Neural cell (in vitro differentiated cells): ENCODE data around the gene TMIGD3. TPM values are rescaled to one million over a fixed set of nuclear protein-coding genes. Genes with fewer than 3 reads are reported as not detected.

Experiments
- H2AFZ ChIP-seq: fragments of 200-600, 300-800 bp; sonication (generic), shearing (Covaris generic); 2 replicates; pipeline ENCODE4 v1.6.0; 2014; ENCODE audit warnings: low read depth, mild to moderate bottlenecking, antibody characterized with exemption, low read length, moderate library complexity
- H3F3A ChIP-seq: fragments of 200-600 bp; shearing (Covaris generic); 2 replicates; pipeline ENCODE4 v1.6.1; 2016; ENCODE audit warnings: mild to moderate bottlenecking, moderate library complexity, mixed read lengths, antibody characterized with exemption, low read length; ENCODE audit not compliant: insufficient read depth, poor library complexity, severe bottlenecking
- H3K27ac ChIP-seq: fragments of 200-600, 300-800 bp; sonication (generic), shearing (Covaris generic); 2 replicates; pipeline ENCODE4 v1.5.1; 2014; ENCODE audit warnings: mild to moderate bottlenecking, low read length, moderate library complexity
- H3K27me3 ChIP-seq: fragments of 300-800, 200-600 bp; sonication (generic), shearing (Covaris generic); 2 replicates; pipeline ENCODE4 v1.6.0; 2014; ENCODE audit warnings: mild to moderate bottlenecking, low read depth, low read length, moderate library complexity; ENCODE audit not compliant: insufficient read depth
- H3K36me3 ChIP-seq: fragments of 300-800, 200-600 bp; sonication (generic), shearing (Covaris generic); 2 replicates; pipeline ENCODE4 v1.5.1; 2014; ENCODE audit warnings: mild to moderate bottlenecking, antibody characterized with exemption, low read length, moderate library complexity; ENCODE audit not compliant: insufficient read depth
- H3K4me2 ChIP-seq: fragments of 300-800, 200-600 bp; sonication (generic), shearing (Covaris generic); 2 replicates; pipeline ENCODE4 v1.6.0; 2014; ENCODE audit warnings: mild to moderate bottlenecking, low read length
- H3K4me3 ChIP-seq: fragments of 300-800, 200-600 bp; sonication (generic), shearing (Covaris generic); 2 replicates; pipeline ENCODE4 v1.5.1; 2014; ENCODE audit warnings: mild to moderate bottlenecking, low read length, moderate library complexity
- H3K79me2 ChIP-seq: fragments of 200-600 bp; shearing (Covaris generic); replicated peaks from 2 replicates; pipeline ENCODE4 v1.6.0; 2014; ENCODE audit warnings: mild to moderate bottlenecking, low read length, moderate library complexity; ENCODE audit not compliant: insufficient read depth
- H3K9ac ChIP-seq: fragments of 300-800, 200-600 bp; sonication (generic), shearing (Covaris generic); 2 replicates; pipeline ENCODE4 v1.6.1; 2016; ENCODE audit warnings: mild to moderate bottlenecking, low read length, mixed read lengths
- H3K9me2 ChIP-seq: fragments of 200-600 bp; shearing (Covaris generic); 2 replicates; pipeline ENCODE4 v1.6.1; 2016; ENCODE audit warnings: mild to moderate bottlenecking, low read length, mixed read lengths; ENCODE audit not compliant: insufficient read depth
- H3K9me3 ChIP-seq: fragments of 200-600, 300-800 bp; sonication (generic), shearing (Covaris generic); 2 replicates; pipeline ENCODE4 v1.6.1; 2016; ENCODE audit warnings: mild to moderate bottlenecking, mixed run types, low read length, moderate library complexity, mixed read lengths
- H4K20me1 ChIP-seq: fragments of 200-600 bp; shearing (Covaris generic); 2 replicates; pipeline ENCODE4 v1.6.1; 2016; ENCODE audit warnings: mild to moderate bottlenecking, mixed run types; ENCODE audit not compliant: insufficient read depth
- EP300 ChIP-seq: fragments of 450-650 bp; conservative IDR thresholded peaks from 2 replicates; pipeline ENCODE4 v1.6.1; 2014; ENCODE audit warnings: antibody characterized with exemption, mild to moderate bottlenecking, moderate library complexity; ENCODE audit not compliant: poor library complexity, severe bottlenecking
- EZH2 ChIP-seq: fragments of 200-600, 300-800 bp; shearing (Covaris generic), sonication (generic); IDR thresholded peaks from 2 replicates; pipeline ENCODE4 v1.6.1; 2014; ENCODE audit warnings: antibody characterized with exemption, low read length, borderline replicate concordance, mild to moderate bottlenecking; ENCODE audit not compliant: insufficient read depth, poor library complexity, severe bottlenecking
- MXI1 ChIP-seq: fragments of 450-650 bp; conservative IDR thresholded peaks from 2 replicates; pipeline ENCODE4 v1.6.1; 2014; ENCODE audit warnings: antibody characterized with exemption, mild to moderate bottlenecking; ENCODE audit not compliant: poor library complexity, severe bottlenecking
- POLR2AphosphoS5 ChIP-seq: IDR thresholded peaks from 2 replicates; pipeline ENCODE4 v1.6.1; 2012
- RAD21 ChIP-seq: fragments of 450-650 bp; conservative IDR thresholded peaks from 2 replicates; pipeline ENCODE4 v1.6.1; 2014; ENCODE audit warnings: antibody characterized with exemption, mild to moderate bottlenecking, moderate library complexity
- SMC3 ChIP-seq: fragments of 450-650 bp; conservative IDR thresholded peaks from 2 replicates; pipeline ENCODE4 v1.6.1; 2014; ENCODE audit warnings: antibody characterized with exemption, mild to moderate bottlenecking, moderate library complexity; ENCODE audit not compliant: poor library complexity
- TAF1 ChIP-seq: IDR thresholded peaks from 2 replicates; pipeline ENCODE4 v1.6.1; 2012; ENCODE audit warnings: low read depth
- polyA plus RNA-seq: library from polyadenylated mRNA; depleted of rRNA; stranded (reverse); fragments of >200 nt; gene quantifications from 2 replicates; pipeline ENCODE4 v1.2.3, GENCODE V29; 2014
- TF ChIP-seq, protein P1 (sequence below): fragments of 450-650 bp; IDR thresholded peaks from 2 replicates; pipeline ENCODE4 v1.5.1; 2014; ENCODE audit warnings: antibody characterized with exemption, mild to moderate bottlenecking, moderate library complexity; ENCODE audit not compliant: poor library complexity, severe bottlenecking
- TF ChIP-seq, protein P2 (sequence below): IDR thresholded peaks from 2 replicates; pipeline ENCODE4 v1.6.1; 2012; ENCODE audit warnings: borderline replicate concordance

The TMIGD3 gene
- polyA plus RNA-seq, 1 donor from 2014 or later: not detected

DNA sequence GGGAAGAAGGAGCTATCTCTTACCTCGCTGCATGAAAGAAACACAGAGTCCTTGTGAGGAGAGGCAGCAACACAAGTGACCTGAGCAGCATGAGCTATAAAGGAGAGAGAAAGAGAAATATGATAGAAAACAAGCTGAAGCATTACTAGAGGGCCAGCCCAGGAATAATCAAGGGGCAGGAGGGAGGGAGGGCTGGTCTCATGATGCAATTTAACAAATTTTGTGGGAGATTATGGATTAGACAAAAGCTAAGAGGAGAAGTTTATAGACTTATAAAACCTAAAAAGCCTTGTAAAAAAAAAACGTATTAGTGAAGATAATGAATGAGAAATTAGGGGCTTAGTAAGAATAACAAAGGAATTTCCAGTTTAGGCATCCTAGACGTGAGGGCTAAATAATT, 59.4 kb downstream of the TMIGD3 start:
- H3K79me2 ChIP-seq: peaks cover 17% of the 10 kb centered on the region
- no peaks in the 10 kb centered on the region for H3K27me3 ChIP-seq
- no peak overlapping the region for H3K9ac ChIP-seq
- H3K4me3 ChIP-seq: no peak overlapping the region
- no peak overlapping the region for H2AFZ ChIP-seq
- no peaks in the 10 kb centered on the region for H3K9me3 ChIP-seq
- H4K20me1 ChIP-seq: no peaks in the 10 kb centered on the region
- no peaks in the 10 kb centered on the region for H3K9me2 ChIP-seq
- TF ChIP-seq EZH2: no peak
- no peak for TF ChIP-seq MXI1
- no peak for TF ChIP-seq POLR2AphosphoS5
- no peak for TF ChIP-seq SMC3
- no peak for TF ChIP-seq RAD21
- TF ChIP-seq EP300: no peak
- TF ChIP-seq, protein P1, sequence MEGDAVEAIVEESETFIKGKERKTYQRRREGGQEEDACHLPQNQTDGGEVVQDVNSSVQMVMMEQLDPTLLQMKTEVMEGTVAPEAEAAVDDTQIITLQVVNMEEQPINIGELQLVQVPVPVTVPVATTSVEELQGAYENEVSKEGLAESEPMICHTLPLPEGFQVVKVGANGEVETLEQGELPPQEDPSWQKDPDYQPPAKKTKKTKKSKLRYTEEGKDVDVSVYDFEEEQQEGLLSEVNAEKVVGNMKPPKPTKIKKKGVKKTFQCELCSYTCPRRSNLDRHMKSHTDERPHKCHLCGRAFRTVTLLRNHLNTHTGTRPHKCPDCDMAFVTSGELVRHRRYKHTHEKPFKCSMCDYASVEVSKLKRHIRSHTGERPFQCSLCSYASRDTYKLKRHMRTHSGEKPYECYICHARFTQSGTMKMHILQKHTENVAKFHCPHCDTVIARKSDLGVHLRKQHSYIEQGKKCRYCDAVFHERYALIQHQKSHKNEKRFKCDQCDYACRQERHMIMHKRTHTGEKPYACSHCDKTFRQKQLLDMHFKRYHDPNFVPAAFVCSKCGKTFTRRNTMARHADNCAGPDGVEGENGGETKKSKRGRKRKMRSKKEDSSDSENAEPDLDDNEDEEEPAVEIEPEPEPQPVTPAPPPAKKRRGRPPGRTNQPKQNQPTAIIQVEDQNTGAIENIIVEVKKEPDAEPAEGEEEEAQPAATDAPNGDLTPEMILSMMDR: no peak
- no peak for TF ChIP-seq TAF1
- TF ChIP-seq, protein P2, sequence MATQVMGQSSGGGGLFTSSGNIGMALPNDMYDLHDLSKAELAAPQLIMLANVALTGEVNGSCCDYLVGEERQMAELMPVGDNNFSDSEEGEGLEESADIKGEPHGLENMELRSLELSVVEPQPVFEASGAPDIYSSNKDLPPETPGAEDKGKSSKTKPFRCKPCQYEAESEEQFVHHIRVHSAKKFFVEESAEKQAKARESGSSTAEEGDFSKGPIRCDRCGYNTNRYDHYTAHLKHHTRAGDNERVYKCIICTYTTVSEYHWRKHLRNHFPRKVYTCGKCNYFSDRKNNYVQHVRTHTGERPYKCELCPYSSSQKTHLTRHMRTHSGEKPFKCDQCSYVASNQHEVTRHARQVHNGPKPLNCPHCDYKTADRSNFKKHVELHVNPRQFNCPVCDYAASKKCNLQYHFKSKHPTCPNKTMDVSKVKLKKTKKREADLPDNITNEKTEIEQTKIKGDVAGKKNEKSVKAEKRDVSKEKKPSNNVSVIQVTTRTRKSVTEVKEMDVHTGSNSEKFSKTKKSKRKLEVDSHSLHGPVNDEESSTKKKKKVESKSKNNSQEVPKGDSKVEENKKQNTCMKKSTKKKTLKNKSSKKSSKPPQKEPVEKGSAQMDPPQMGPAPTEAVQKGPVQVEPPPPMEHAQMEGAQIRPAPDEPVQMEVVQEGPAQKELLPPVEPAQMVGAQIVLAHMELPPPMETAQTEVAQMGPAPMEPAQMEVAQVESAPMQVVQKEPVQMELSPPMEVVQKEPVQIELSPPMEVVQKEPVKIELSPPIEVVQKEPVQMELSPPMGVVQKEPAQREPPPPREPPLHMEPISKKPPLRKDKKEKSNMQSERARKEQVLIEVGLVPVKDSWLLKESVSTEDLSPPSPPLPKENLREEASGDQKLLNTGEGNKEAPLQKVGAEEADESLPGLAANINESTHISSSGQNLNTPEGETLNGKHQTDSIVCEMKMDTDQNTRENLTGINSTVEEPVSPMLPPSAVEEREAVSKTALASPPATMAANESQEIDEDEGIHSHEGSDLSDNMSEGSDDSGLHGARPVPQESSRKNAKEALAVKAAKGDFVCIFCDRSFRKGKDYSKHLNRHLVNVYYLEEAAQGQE: no peak
- H3K36me3 ChIP-seq: no peaks in the 10 kb centered on the region
- H3F3A ChIP-seq: no peaks in the 10 kb centered on the region
- no peak overlapping the region for H3K27ac ChIP-seq
- H3K4me2 ChIP-seq: no peak overlapping the region

DNA sequence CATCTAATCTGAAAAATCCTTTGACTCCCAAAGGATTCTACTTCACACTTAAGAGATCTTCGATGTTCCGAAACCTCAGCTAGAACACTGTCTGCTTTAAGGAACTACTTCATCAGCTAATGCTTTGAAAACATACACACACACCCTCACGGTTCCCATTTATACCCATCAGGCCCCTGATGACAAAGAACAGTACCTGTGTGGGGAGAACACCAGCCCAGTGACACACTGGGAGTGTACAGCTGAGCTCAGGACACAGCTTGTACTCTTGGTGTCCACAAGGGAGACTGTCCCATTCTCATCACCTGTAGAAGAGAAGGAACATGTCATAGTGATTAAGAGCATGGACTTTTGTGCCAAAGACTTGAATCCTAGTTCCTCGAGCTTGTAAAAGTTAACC, 61.0 kb downstream of the TMIGD3 start:
- Histone ChIP-seq H3K9me3 (no peaks in the 10 kb centered on the region), H3K27ac (no peak overlapping the region), H3K36me3 (no peaks in the 10 kb centered on the region), H3K9me2 (no peaks in the 10 kb centered on the region), H3K27me3 (no peaks in the 10 kb centered on the region), H3K4me2 (no peak overlapping the region), H2AFZ (no peak overlapping the region), H3K79me2 (peaks cover 5% of the 10 kb centered on the region), H3F3A (no peaks in the 10 kb centered on the region), H3K9ac (no peak overlapping the region), H4K20me1 (no peaks in the 10 kb centered on the region), H3K4me3 (no peak overlapping the region)
- TF ChIP-seq TAF1: no peak
- TF ChIP-seq POLR2AphosphoS5: no peak
- no peak for TF ChIP-seq EP300
- TF ChIP-seq, protein P2: no peak
- TF ChIP-seq MXI1: no peak
- TF ChIP-seq SMC3: no peak
- TF ChIP-seq, protein P1: no peak
- no peak for TF ChIP-seq RAD21
- no peak for TF ChIP-seq EZH2
